ENCODE results near the gene SNX33. TPM values are rescaled to one million over a fixed set of nuclear protein-coding genes. Genes with fewer than 3 reads are reported as not detected.

Gene SNX33
- total RNA-seq, 6 experiments from 2014 or later = 23.3 to 28.1 (median 25.3) TPM

DNA sequence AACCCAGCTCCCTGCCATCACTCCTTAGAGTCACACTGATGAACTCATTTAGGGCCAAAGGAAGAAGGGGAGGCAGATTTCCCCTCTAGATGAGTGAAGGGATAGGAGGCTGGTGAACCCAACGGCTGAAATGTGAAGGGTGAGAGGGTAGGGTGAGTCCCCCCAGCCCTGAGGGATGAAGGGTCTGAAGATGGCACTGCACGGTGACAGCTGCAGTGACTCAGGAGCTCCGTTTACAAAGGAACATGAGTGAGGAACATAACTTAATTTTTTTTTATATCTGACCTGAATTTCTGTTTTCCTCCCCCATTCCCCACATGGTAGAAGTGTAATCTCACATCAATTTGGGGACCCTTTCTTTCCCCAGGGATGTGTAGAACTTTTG lies 14.0 kb downstream of the SNX33 start:
- Mint-ChIP-seq H3K4me3 (peak overlapping the region; percentile 79), H3K27me3 (ENCODE audit: insufficient read depth) (peaks cover 9% of the 10 kb centered on the region), H3K4me1 (ENCODE audit: low read depth) (peaks cover 53% of the 10 kb centered on the region), H3K9me3 (0 out of 2 replicates have a peak, but pooled peaks cover 4% of the 10 kb centered on the region), H3K36me3 (ENCODE audit: low read depth) (peaks cover 14% of the 10 kb centered on the region), H3K27ac (peak overlapping the region; percentile 100)
- DNase-seq = no peak
- TF ChIP-seq, protein P1, sequence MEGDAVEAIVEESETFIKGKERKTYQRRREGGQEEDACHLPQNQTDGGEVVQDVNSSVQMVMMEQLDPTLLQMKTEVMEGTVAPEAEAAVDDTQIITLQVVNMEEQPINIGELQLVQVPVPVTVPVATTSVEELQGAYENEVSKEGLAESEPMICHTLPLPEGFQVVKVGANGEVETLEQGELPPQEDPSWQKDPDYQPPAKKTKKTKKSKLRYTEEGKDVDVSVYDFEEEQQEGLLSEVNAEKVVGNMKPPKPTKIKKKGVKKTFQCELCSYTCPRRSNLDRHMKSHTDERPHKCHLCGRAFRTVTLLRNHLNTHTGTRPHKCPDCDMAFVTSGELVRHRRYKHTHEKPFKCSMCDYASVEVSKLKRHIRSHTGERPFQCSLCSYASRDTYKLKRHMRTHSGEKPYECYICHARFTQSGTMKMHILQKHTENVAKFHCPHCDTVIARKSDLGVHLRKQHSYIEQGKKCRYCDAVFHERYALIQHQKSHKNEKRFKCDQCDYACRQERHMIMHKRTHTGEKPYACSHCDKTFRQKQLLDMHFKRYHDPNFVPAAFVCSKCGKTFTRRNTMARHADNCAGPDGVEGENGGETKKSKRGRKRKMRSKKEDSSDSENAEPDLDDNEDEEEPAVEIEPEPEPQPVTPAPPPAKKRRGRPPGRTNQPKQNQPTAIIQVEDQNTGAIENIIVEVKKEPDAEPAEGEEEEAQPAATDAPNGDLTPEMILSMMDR (IDR thresholded peaks at IDR 0.05) = no peak

DNA sequence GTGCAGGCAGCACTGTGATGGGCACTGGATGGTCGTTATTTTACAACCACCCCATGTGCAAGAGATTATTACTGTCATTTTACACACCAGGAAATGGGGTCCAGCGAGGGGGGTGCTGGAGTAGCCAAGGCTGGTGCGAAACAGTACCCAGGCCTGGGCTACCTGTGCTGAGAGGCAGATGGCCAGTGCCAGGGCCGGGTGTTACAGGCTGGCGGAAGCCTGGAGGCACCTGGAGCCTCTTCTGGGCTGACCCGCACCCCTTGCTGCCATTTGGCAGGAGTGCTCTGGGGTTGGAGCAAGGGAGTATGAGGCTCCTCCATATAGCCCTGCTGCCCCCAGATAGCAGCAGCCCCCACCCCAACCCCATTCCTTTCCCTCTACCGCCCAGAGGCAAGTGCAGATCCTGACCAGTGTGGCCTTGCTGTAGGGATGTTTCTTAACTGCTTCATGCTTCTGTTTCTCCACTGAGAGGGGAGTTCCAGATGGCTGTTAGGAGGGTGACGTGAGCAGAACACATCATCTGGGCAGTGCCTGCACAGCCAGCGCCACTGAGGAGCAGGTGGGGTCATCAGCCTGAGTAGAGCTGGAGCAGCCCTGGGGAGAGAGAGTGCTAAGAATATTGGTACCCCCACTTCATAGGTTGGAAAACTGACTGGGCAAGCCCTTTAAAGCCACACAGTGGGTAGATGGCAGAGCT lies 15.3 kb downstream of the SNX33 start:
- H3K27ac Mint-ChIP-seq = peak overlapping the region; percentile 100
- peaks cover 15% of the 10 kb centered on the region for H3K27me3 Mint-ChIP-seq (ENCODE audit: insufficient read depth)
- peaks cover 14% of the 10 kb centered on the region for H3K36me3 Mint-ChIP-seq (ENCODE audit: low read depth)
- H3K4me3 Mint-ChIP-seq = peak overlapping the region; percentile 5; the same call in 1 of the 2 replicates
- H3K9me3 Mint-ChIP-seq = 0 out of 2 replicates have a peak, but pooled peaks cover 4% of the 10 kb centered on the region
- no peak for DNase-seq
- TF ChIP-seq, protein P1 (IDR thresholded peaks at IDR 0.05) = no peak
- peaks cover 65% of the 10 kb centered on the region for H3K4me1 Mint-ChIP-seq (ENCODE audit: low read depth)

DNA sequence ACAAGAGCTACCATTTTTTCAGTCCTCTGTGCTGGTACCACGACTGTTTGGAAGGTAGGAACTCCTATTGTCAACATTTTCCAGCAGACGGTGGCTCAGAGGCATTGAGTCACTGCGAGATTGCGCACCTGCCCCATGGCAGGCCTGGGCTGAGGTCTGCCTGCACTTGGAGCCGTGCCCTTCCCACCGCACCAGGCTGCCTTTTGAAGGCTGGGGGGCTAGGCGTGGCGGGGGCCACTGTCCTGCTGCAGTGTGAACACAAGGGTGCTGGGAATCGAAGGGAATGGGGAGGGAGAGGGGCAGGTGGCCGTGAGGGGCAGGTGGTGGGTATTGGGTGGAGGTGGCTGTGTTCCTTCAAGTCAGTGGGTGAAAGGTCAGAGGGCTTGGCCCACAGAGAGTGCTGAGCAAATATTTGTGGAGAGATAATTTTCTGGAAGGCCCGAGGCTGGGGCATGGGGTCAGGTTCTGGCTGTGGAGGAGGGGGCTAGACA lies 16.3 kb downstream of the SNX33 start:
- no peak for DNase-seq
- H3K27me3 Mint-ChIP-seq (ENCODE audit: insufficient read depth) = peaks cover 15% of the 10 kb centered on the region
- H3K27ac Mint-ChIP-seq = peak overlapping the region; percentile 85
- H3K36me3 Mint-ChIP-seq (ENCODE audit: low read depth) = peaks cover 14% of the 10 kb centered on the region
- peaks cover 70% of the 10 kb centered on the region for H3K4me1 Mint-ChIP-seq (ENCODE audit: low read depth)
- no peak overlapping the region for H3K4me3 Mint-ChIP-seq
- 0 out of 2 replicates have a peak, but pooled peaks cover 4% of the 10 kb centered on the region for H3K9me3 Mint-ChIP-seq
- TF ChIP-seq, protein P1 (IDR thresholded peaks at IDR 0.05) = no peak

DNA sequence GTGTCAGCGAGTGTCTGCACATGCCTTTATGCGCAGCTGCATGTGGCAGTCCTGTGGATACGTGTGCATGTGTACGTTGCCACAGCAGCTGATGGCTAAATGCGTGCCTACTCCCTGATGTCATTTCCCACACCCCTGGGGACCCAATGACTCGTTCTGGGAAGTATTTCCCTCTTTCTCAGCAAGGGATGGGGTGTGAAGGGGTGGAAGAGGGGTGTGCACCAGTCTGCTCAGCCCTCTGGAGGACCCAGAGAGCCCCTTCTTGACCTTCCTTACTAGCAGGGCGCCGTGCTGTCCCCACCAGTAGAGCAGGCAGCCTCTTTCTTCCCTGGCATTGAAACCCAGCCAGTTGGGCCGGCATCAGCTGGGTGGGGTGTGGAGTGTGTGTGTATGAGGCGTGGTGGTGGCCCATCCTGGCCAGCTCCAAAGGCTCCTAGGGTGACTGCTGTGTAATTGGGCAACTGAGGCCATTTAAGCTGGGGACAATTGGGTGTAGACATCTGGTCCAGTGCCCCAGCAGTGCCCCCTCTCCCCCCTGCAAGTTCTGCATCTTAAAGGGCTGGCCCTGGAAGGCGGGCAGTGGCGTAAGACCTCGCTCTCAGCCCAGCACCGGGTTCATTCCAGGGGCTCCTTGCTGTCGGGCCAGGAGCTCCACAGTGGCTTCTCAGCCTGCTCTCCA lies 19.2 kb downstream of the SNX33 start:
- H3K27ac Mint-ChIP-seq = peak overlapping the region; percentile 100
- TF ChIP-seq, protein P1 (IDR thresholded peaks at IDR 0.05) = peak; percentile 23; the same call in 1 of the 2 replicates
- H3K4me3 Mint-ChIP-seq = peak overlapping the region; percentile 85
- peaks cover 63% of the 10 kb centered on the region for H3K4me1 Mint-ChIP-seq (ENCODE audit: low read depth)
- peaks cover 10% of the 10 kb centered on the region for H3K36me3 Mint-ChIP-seq (ENCODE audit: low read depth)
- peaks cover 22% of the 10 kb centered on the region for H3K27me3 Mint-ChIP-seq (ENCODE audit: insufficient read depth)
- H3K9me3 Mint-ChIP-seq = 0 out of 2 replicates have a peak, but pooled peaks cover 4% of the 10 kb centered on the region
- DNase-seq = peak; percentile 99

DNA sequence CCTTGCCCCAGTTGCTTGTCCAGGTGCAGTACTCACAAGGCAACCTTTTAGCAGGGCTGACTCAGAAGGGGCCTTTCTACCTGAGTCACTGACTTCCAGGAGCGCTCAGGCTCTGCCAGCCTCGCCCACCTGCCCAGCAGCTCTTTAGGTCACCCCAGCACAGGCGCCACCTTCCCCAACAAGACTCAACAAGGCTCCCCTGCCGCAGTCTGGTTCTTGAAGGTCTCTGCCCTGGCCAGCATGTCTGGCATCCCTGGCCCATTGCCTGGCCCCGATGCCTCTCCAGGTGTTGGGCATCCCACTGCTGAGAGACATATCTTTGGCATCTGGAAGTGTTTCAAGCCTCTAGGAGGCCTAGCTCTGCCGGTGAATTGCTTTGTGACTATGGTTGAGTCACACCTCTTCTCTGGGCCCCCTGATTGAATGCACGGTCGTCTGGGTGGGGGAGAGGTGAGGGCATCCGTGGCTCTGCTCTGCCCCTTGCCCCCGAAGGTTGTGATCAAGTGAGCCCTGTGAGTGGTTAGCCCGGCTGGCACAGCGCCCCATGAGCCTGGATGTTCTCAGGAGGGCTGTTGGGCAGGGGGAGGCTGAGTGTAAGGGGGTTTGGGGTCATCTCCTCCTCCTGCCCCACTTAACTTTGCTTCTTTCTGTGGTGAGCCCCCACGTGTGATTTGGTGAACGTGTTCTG lies 21.6 kb downstream of the SNX33 start:
- Mint-ChIP-seq H3K4me3 (no peak overlapping the region), H3K9me3 (0 out of 2 replicates have a peak, but pooled peaks cover 4% of the 10 kb centered on the region), H3K4me1 (ENCODE audit: low read depth) (peaks cover 79% of the 10 kb centered on the region), H3K27me3 (ENCODE audit: insufficient read depth) (peaks cover 24% of the 10 kb centered on the region), H3K36me3 (ENCODE audit: low read depth) (peaks cover 10% of the 10 kb centered on the region), H3K27ac (peak overlapping the region; percentile 82)
- DNase-seq = no peak
- TF ChIP-seq, protein P1 (IDR thresholded peaks at IDR 0.05) = no peak
